GM18502 (cell line): ENCODE data around the gene SIVA1.
"Not testable (repeated sequence)": the region's sequence is repeated elsewhere in the genome, so short reads cannot be mapped to it uniquely, and the experiment has no call there.

Experiments used
- ATAC-seq: cut with Tn5 transposase; IDR thresholded peaks from one replicate; pipeline ENCODE4 v1.9.1; 2021; ENCODE audit warnings: mild to moderate bottlenecking; ENCODE audit not compliant: unreplicated experiment, poor library complexity

The SIVA1 gene

DNA sequence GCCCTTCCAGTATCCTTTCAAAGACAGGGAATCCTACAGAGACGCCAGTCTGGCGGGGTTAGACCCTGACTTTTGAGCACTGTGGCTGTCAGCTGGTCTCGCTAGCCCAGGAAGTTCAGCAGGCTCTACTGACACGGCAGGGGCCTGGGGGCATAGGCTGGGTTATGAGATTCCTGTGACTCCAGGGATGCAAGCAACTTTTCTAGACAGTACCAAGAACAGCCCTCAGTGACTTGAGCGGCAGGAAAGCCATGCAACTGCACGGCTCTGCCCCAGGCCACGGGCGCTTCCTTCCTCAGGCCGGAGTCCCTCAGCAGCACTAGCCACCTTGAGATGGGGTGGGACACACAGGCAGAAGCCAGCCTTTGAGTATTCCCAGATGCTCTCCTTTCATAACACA lies 5.1 kb upstream of the SIVA1 start:
- no peak for ATAC-seq

DNA sequence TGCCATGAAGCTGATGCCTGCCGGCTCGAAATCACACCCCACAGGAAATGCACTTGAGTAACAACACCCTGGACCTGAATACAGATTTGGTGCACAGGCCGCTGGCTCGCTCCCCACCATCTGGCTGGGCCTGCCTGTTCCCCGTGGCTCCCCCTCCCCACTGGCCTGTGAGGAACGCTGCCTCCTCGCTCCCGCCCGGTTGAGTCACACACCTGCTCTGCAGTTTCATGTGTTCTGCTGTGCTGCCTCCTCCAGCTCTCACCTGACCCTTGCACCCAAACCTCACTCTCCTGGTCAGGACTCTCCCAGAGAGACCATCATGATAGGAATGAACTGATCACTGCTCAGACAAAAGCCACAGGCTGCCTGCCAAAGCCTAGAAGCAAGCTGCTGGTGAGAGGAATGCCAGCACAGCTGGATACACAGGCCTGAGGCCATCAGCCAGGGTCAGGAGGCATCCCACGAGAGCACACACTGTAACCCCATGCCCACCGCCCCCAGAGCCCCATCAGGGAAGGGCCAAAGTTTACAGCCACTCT lies 3.8 kb upstream of the SIVA1 start:
- ATAC-seq: no peak

DNA sequence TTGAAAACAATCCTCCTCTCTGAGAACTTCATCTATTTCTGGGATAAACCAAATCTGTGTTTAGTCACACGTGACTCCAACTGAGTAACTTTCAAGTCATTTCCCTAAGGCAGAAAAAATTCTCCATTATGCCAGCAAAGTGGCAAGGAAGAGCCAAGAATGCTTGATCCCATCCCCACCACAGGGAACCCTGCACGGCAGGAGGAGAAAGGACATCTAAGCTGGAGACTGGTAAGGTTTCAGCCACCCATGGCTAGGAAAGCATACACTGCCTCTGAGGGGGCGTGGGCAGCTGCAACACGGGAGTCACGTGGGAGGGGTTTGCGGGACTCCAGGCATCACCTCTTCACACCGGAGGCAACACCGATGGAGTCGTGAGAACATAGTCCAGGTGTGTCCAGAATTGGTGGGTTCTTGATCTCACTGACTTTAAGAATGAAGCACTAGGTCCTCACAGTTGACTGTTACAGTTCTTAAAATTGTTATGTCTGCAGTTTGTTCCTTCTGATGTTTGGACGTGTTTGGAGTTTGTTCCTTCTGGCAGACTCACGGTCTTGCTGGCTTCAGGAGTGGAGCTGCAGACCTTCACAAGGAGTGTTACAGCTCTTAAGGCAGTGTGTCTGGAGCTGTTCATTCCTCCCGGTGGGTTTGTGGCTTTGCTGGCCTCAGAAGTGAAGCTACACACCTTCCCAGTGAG lies 2.7 kb upstream of the SIVA1 start:
- no peak for ATAC-seq

GRCh38 chr14:104750753-104751057 lies 2.2 kb upstream of the SIVA1 start:
- ATAC-seq: not testable (repeated sequence)

GRCh38 chr14:104751539-104752422 lies 1.2 kb upstream of the SIVA1 start:
- ATAC-seq: no peak

DNA sequence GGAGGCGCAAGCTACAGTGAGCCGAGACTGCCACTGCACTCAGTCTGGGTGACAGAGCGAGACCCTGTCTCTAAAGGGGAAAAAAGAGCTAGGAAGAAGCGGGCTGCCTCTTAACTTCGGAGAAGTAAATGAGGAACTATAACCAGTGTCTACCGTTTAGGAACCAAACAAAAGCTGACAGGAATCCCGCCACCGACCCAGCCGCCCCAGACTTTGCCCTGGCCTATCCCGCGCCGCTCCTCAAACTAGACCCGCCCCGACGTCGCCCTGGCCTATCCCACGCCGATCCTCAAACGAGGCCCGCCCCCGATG lies 568 bp upstream of the SIVA1 start:
- no peak for ATAC-seq

GRCh38 chr14:104753528-104754212 lies 723 bp downstream of the SIVA1 start:
- no peak for ATAC-seq

DNA sequence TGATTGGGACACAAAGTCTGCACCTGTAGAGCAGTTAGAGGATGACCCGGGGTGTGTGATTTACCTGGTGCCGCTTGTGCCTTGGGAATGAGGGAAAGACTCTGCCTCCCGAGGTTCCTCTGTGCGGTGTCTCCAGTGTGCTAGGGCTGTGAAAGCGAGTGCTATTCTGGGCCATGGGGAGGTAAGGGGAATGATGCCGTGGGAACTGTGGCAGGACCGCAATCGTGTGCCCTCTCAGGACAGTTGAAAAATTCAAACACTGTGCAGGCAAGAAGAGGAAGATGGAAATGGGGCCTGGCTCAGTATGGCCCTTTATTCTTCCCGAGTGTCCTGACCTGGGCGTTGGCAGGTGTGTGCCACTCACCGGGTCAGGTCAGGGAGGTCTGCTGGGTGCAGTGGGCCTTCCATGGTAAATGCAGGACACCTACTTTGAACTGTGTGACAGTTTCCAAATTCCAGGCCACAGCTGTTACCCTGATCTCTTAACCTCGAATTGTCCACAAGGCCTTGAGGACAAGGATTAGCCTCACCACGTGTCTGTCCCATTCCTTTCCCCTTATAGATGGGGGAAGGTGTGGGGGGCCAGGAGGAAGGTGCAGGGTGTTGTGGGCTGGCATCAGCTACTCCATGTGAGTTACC lies 1.4 kb downstream of the SIVA1 start:
- no peak for ATAC-seq

GRCh38 chr14:104755621-104756020 lies 2.7 kb downstream of the SIVA1 start:
- no peak for ATAC-seq

GRCh38 chr14:104756477-104757237 lies 3.7 kb downstream of the SIVA1 start:
- no peak for ATAC-seq

GRCh38 chr14:104757238-104757585 lies 4.3 kb downstream of the SIVA1 start:
- no peak for ATAC-seq

GRCh38 chr14:104757681-104758392 lies 4.9 kb downstream of the SIVA1 start:
- no peak for ATAC-seq

DNA sequence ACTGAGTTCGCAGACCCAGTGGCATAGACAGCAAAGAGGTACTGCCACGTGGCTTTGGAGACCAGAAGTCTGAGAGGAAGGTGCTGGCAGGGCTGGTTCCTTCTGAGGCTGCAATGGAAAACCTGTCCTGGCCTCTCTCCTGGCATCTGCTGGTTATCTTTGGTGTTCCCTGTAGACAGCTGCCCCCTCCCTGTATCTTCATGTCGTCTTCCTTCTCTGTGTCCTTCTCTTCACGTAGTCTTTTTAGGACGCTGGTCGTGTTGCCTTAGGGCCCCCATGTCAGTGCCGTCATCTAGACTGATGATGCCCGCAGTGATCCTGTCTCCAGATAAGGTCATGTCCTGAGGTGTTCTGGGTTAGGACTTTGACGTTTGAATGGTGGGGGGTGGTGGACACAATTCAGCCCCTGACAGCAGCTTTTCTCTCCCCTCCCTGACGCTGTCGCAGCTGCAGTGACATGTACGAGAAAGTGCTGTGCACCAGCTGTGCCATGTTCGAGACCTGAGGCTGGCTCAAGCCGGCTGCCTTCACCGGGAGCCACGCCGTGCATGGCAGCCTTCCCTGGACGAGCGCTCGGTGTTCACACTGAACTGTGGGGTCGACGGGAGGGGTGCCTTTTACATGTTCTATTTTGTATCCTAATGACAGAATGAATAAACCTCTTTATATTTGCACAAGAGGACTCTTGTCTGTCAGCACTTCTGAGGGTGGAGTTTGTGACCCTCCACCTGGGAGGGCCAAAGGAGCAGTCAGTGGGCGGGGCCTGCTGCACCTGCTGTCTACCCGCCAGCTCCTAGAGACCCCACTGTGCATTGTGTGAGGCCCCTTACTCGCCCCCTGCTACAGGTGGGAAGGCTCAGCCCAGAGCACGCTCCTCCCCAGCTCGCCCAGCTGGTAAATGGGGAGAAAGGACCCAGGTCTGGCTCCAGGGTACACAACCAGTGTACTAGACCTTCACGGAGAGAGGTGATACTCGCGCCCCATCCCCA lies 6.3 kb downstream of the SIVA1 start:
- no peak for ATAC-seq

DNA sequence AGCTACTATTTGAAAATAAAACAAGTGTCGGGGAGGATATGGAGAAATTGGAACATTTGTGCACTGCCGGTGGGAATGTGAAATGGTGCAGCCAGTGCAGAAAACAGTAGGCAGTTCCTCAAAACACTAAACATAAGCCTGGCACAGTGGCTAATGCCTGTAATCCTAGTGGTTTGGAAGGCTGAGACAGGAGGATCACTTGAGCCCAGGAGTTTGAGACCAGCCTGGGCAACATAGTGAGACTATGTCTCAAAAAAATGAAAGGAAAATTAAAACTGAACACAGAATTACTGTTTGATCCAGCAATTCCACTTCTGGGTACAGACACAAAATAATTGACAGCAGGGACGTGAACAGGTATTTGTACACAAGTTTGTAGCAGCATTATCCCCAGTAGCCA lies 12.6 kb downstream of the SIVA1 start:
- ATAC-seq: no peak

DNA sequence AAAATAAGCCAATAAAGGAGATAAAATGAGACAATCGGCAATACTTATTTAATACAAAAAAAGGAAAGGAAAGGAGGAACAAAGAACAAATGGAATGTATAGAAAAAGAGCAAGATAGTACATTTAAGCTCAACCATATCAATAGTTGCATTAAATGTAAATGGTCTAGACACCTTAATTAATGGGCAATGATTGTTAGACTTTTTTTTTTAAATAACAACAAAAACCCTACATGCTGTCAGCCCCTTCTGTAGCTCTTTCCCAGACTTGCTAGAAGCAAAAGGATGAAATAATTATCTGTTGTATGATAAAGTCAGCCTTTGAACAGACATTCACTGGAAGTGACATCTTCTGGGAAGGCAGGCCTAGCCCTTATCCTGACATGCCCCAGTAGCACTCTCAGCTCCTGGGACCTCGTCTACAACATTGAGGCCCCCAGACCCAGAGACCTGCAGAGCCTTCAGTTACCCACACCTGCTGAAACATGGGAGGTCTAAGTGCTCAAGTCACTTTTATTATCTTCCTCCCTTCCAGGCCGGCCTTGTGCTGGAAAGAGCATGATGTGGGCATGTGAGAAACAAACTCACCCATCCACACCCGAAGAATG lies 13.4 kb downstream of the SIVA1 start:
- no peak for ATAC-seq

GRCh38 chr14:104766863-104767633 lies 14.1 kb downstream of the SIVA1 start:
- no peak for ATAC-seq

DNA sequence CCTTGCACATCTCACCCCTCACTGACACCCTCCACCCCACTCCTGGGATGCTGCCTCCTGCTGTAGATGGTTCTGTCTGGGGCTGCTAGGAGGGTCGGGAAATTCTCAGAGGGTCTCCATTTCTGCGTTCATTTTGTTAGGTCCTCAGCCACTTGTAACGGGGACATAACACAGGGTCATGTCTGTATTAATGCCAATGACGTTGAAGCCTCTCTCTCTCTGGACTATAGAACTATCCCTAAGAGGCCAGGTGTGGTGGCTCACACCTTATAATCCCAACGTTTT lies 14.6 kb downstream of the SIVA1 start:
- no peak for ATAC-seq
